Upper lobe of left lung (tissue), 4 donors: ENCODE measurements around the gene CDH26.

ENCODE experiments used
- CTCF ChIP-seq, 6 experiments: fragments of 450-650 bp in 4 of 6; fragments of 200-600 bp in 2 of 6; sonication (generic) in 2 of 6; IDR thresholded peaks; one replicate each; pipeline ENCODE4 v1.5.1; 2016 to 2019; ENCODE audit warnings: antibody characterized with exemption in 6 of 6
- EP300 ChIP-seq, 4 donors: sonication (generic); formaldehyde crosslinking; IDR thresholded peaks; one replicate each; pipeline ENCODE4 v1.5.1; 2017; ENCODE audit warnings: antibody characterized with exemption in 4 of 4, control low read depth in 2 of 4
- POLR2AphosphoS5 ChIP-seq, 2 donors: sonication (generic); formaldehyde crosslinking; IDR thresholded peaks; one replicate each; pipeline ENCODE4 v1.5.1; 2017; ENCODE audit warnings: antibody characterized with exemption in 2 of 2

GRCh38 chr20:59988141-59988540, 29.9 kb downstream of the CDH26 start:
- no peak for TF ChIP-seq POLR2AphosphoS5 (IDR thresholded peaks at IDR 0.05)
- TF ChIP-seq CTCF (IDR thresholded peaks at IDR 0.05) = no peak
- no peak for TF ChIP-seq EP300 (IDR thresholded peaks at IDR 0.05)
